GM19324 (cell line): Measurements from ENCODE around the gene CD209.

Source experiments
- ATAC-seq: cut with Tn5 transposase; IDR thresholded peaks from one replicate; pipeline ENCODE4 v1.9.1; 2021; ENCODE audit warnings: mild to moderate bottlenecking, moderate library complexity; ENCODE audit not compliant: unreplicated experiment, low FRiP score

CD209 gene

GRCh38 chr19:7709932-7710460 lies 37.3 kb downstream of the CD209 start:
- no peak for ATAC-seq

- ATAC-seq, result no peak
Measured at GRCh38 chr19:7706955-7707456, 40.3 kb downstream of the CD209 start.

GRCh38 chr19:7706188-7706954 lies 41.0 kb downstream of the CD209 start:
- no peak for ATAC-seq

GRCh38 chr19:7705387-7706187 lies 41.7 kb downstream of the CD209 start:
- peak; percentile 54 for ATAC-seq

- no peak for ATAC-seq
Measured at GRCh38 chr19:7704280-7705060, 42.9 kb downstream of the CD209 start.

- ATAC-seq, result no peak
Measured at GRCh38 chr19:7703332-7703731, 44.0 kb downstream of the CD209 start.

GRCh38 chr19:7701654-7702457 lies 45.5 kb downstream of the CD209 start, which contains the start of gene FCER2:
FCER2 (minus strand) TSS chr19:7702131; CDS start chr19:7699760, 2,371 bp downstream.
- peak; percentile 56 for ATAC-seq

GRCh38 chr19:7701049-7701653 lies 46.2 kb downstream of the CD209 start:
- no peak for ATAC-seq

GRCh38 chr19:7699417-7700401 lies 47.6 kb downstream of the CD209 start:
- no peak for ATAC-seq

- ATAC-seq, result no peak
Measured at GRCh38 chr19:7699003-7699402, 48.3 kb downstream of the CD209 start.

GRCh38 chr19:7698583-7698982 lies 48.8 kb downstream of the CD209 start:
- no peak for ATAC-seq

- ATAC-seq, result no peak
Measured at GRCh38 chr19:7697721-7698287, 49.5 kb downstream of the CD209 start.

GRCh38 chr19:7694499-7694898 lies 52.8 kb downstream of the CD209 start:
- ATAC-seq, result no peak

- ATAC-seq, result no peak
Measured at GRCh38 chr19:7692417-7693088, 54.8 kb downstream of the CD209 start.

- no peak for ATAC-seq
Measured at GRCh38 chr19:7691497-7691896, 55.8 kb downstream of the CD209 start.

- ATAC-seq, result no peak
Measured at GRCh38 chr19:7690779-7691258, 56.5 kb downstream of the CD209 start.
